ENCODE data around the gene CAPN14. TPM values are rescaled to one million over a fixed set of nuclear protein-coding genes. Genes with fewer than 3 reads are reported as not detected.

Gene CAPN14
- total RNA-seq, 1 experiment from 2014 or later: 0.23 TPM

DNA sequence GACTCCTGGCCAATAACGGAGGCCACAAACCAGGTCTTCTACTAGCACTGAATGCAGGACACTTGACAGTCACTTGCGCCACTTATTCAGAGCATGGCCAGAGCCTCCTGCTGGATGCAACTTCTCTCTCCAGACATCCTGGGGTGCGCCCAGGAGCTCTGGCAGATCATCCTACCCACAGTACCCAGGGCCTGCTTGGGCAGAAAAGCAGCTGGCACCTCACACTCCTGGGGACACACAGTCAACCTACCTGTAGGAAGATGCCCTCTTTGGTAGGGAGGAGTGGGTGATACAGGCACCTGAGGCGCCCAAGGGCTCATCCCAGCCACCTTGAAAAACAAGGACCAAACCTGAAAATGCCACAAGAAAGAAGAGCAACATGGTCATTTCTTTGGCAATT is 92.4 kb downstream of the CAPN14 start:
- H3K36me3 ChIP-seq (ENCODE audit: control insufficient read depth, insufficient read depth, low read length): no peaks in the 10 kb centered on the region
- H3K27me3 Mint-ChIP-seq (ENCODE audit: insufficient read depth, unreplicated experiment): peaks cover 15% of the 10 kb centered on the region
- no peak for TF ChIP-seq CTCF (IDR thresholded peaks at IDR 0.05; ENCODE audit: insufficient read depth in 1 of 2, low read depth in 1 of 2, low read length in 1 of 2, severe bottlenecking in 1 of 2, unreplicated experiment in 1 of 2)
- no peaks in the 10 kb centered on the region; the same call in 1 of the 2 replicates for H3K27me3 ChIP-seq (replicated peaks; ENCODE audit: control insufficient read depth, insufficient read depth, low read length)
- POLR2A ChIA-PET: no interaction called here
- DNase-seq: no peak
- no peak overlapping the region for H3K4me3 Mint-ChIP-seq (ENCODE audit: unreplicated experiment)
- H3K9me3 ChIP-seq: no peaks in the 10 kb centered on the region
- intact Hi-C loops (cut with micrococcal nuclease; ENCODE audit: unreplicated experiment): no loop called here
- no peaks in the 10 kb centered on the region for H3K4me1 ChIP-seq
- BruUV-seq (replicated peaks): no TSS peak
- no peak overlapping the region for H3K27ac Mint-ChIP-seq (ENCODE audit: unreplicated experiment)
- CTCF ChIA-PET: interaction anchor here (1.2 kb wide), 1 partner anchor 413 kb away, joined by 3 read pairs; no protein-coding TSS in a partner anchor
- H3K9me3 Mint-ChIP-seq (ENCODE audit: unreplicated experiment): no peaks in the 10 kb centered on the region
- H3K36me3 Mint-ChIP-seq (ENCODE audit: insufficient read depth, unreplicated experiment): no peaks in the 10 kb centered on the region
- no peak overlapping the region for H3K4me3 ChIP-seq (ENCODE audit: low read depth, low read length)
- no peaks in the 10 kb centered on the region for H3K4me1 Mint-ChIP-seq (ENCODE audit: low read depth, unreplicated experiment)

Other genes starting within 250 kb of the CAPN14 start
- not detected in 2 replicates for gene GALNT14, start 79.1 kb downstream of the CAPN14 start, total RNA-seq (2022)
- not detected in 2 replicates for gene EHD3, start 16.6 kb upstream of the CAPN14 start, total RNA-seq (2022)
- gene XDH, start 197.2 kb upstream of the CAPN14 start, total RNA-seq (2022): 1.3 and 1.4 TPM in 2 replicates